ENCODE measurements around the gene UBXN4. TPM values are rescaled to one million over a fixed set of nuclear protein-coding genes. Genes with fewer than 3 reads are reported as not detected.

Gene UBXN4
- total RNA-seq, 1 experiment from 2014 or later, result 73.5 TPM

GRCh38 chr2:135831180-135831812 lies 89.6 kb downstream of the UBXN4 start:
- DNase-seq (ENCODE audit: low spot score), result no peak
- in situ Hi-C loops (cut with HindIII; ENCODE audit: low sequenced_read_pairs), result no loop called here

- DNase-seq (ENCODE audit: low spot score), result no peak
- in situ Hi-C loops (cut with HindIII; ENCODE audit: low sequenced_read_pairs), result no loop called here
Observed at GRCh38 chr2:135832891-135833290, 91.2 kb downstream of the UBXN4 start.

Other genes with a start within 250 kb of the UBXN4 start
- 9.4 and 19.8 TPM in 2 replicates for gene ZRANB3, start 210.6 kb upstream of the UBXN4 start, total RNA-seq (2014; rRNA removed; shearing (Covaris generic))
- 15.1 and 16.6 TPM in 2 replicates for gene R3HDM1, start 210.4 kb upstream of the UBXN4 start, total RNA-seq (2014; rRNA removed; shearing (Covaris generic))
- gene LCT, start 95.3 kb downstream of the UBXN4 start, total RNA-seq (2014; rRNA removed; shearing (Covaris generic)), result not detected in 2 replicates
- gene MCM6, start 134.6 kb downstream of the UBXN4 start, total RNA-seq (2014; rRNA removed; shearing (Covaris generic)), result 72.6 and 95.4 TPM in 2 replicates
- gene DARS1, start 243.8 kb downstream of the UBXN4 start, total RNA-seq (2014; rRNA removed; shearing (Covaris generic)), result 89.1 and 113 TPM in 2 replicates

Data from G401 (cell line).